GM19438 (cell line): ENCODE results near the gene LFNG.

Source experiments
- ATAC-seq: cut with Tn5 transposase; IDR thresholded peaks from one replicate; pipeline ENCODE4 v1.9.1; 2021; ENCODE audit warnings: low read depth; ENCODE audit not compliant: unreplicated experiment

LFNG gene

GRCh38 chr7:2564970-2565540, 45.5 kb downstream of the LFNG start:
- ATAC-seq, result no peak

- peak; percentile 28 for ATAC-seq
These were observed 46.8 kb downstream of the LFNG start for GRCh38 chr7:2566348-2566889.

- peak; percentile 95 for ATAC-seq
These were observed 47.5 kb downstream of the LFNG start for GRCh38 chr7:2566890-2567678.

- ATAC-seq, result no peak
These were observed 48.2 kb downstream of the LFNG start for GRCh38 chr7:2567679-2568278.

GRCh38 chr7:2568521-2569223, 49.1 kb downstream of the LFNG start:
- ATAC-seq, result no peak

- no peak for ATAC-seq
These were observed 49.8 kb downstream of the LFNG start for GRCh38 chr7:2569421-2569820.

- ATAC-seq, result no peak
These were observed 50.4 kb downstream of the LFNG start for GRCh38 chr7:2570021-2570420.

GRCh38 chr7:2571409-2571808, 51.8 kb downstream of the LFNG start:
- ATAC-seq, result no peak

- no peak for ATAC-seq
These were observed 52.7 kb downstream of the LFNG start for GRCh38 chr7:2572101-2572842.

- ATAC-seq, result no peak
These were observed 54.2 kb downstream of the LFNG start for GRCh38 chr7:2573761-2574160.

- ATAC-seq, result no peak
These were observed 55.6 kb downstream of the LFNG start for GRCh38 chr7:2575046-2575732.

- no peak for ATAC-seq
These were observed 56.3 kb downstream of the LFNG start for GRCh38 chr7:2575733-2576340.

- no peak for ATAC-seq
These were observed 57.3 kb downstream of the LFNG start for GRCh38 chr7:2576742-2577491.
